HepG2 (cell line): ENCODE measurements around the gene UTP4. TPM values are rescaled to one million over a fixed set of nuclear protein-coding genes. Genes with fewer than 3 reads are reported as not detected.
A peak's percentile ranks its signal among the peaks of the same experiment; 100 is the strongest.

ENCODE experiments used
- ARID5B ChIP-seq: IDR thresholded peaks from 2 replicates; pipeline ENCODE4 v1.4.0; 2020; ENCODE audit warnings: mild to moderate bottlenecking, missing genetic modification reagents
- DNMT3B ChIP-seq: conservative IDR thresholded peaks from 2 replicates; pipeline ENCODE4 v1.6.1; 2016; ENCODE audit warnings: missing biosample characterization, control low read depth
- FOXK2 ChIP-seq: fragments of 450-650 bp; IDR thresholded peaks from 2 replicates; pipeline ENCODE4 v1.6.1; 2016
- JDP2 ChIP-seq: sonication (generic); formaldehyde crosslinking; IDR thresholded peaks from 2 replicates; pipeline ENCODE4 v1.8.1; 2022; ENCODE audit warnings: missing genetic modification reagents, borderline replicate concordance
- JUNB ChIP-seq: sonication (generic); formaldehyde crosslinking; IDR thresholded peaks from 2 replicates; pipeline ENCODE4 v1.8.0; 2022; ENCODE audit warnings: missing genetic modification reagents, mild to moderate bottlenecking, borderline replicate concordance
- MTF2 ChIP-seq: sonication (generic); formaldehyde crosslinking; IDR thresholded peaks from 2 replicates; pipeline ENCODE4 v1.5.0; 2020; ENCODE audit warnings: missing genetic modification reagents, borderline replicate concordance
- MXD3 ChIP-seq: IDR thresholded peaks from 2 replicates; pipeline ENCODE4 v1.6.1; 2016; ENCODE audit warnings: mild to moderate bottlenecking, missing biosample characterization, missing genetic modification reagents
- NBN ChIP-seq: fragments of 450-650 bp; conservative IDR thresholded peaks from 2 replicates; pipeline ENCODE4 v1.6.1; 2017
- NFATC3 ChIP-seq: sonication (generic); formaldehyde crosslinking; IDR thresholded peaks from 2 replicates; pipeline ENCODE4 v1.5.1; 2020; ENCODE audit warnings: mild to moderate bottlenecking, missing genetic modification reagents
- NFKB2 ChIP-seq: sonication (generic); formaldehyde crosslinking; IDR thresholded peaks from 2 replicates; pipeline ENCODE4 v1.4.0; 2020; ENCODE audit warnings: missing genetic modification reagents, borderline replicate concordance
- PPARG ChIP-seq: conservative IDR thresholded peaks from 2 replicates; pipeline ENCODE4 v1.6.1; 2016; ENCODE audit warnings: missing biosample characterization, missing genetic modification reagents
- PRMT3 ChIP-seq: sonication (generic); formaldehyde crosslinking; IDR thresholded peaks from 2 replicates; pipeline ENCODE4 v1.8.1; 2022; ENCODE audit warnings: low read depth, mild to moderate bottlenecking, moderate library complexity, missing genetic modification reagents, borderline replicate concordance
- SMAD3 ChIP-seq: sonication (generic); formaldehyde crosslinking; IDR thresholded peaks from 2 replicates; pipeline ENCODE4 v1.4.0; 2020; ENCODE audit warnings: missing genetic modification reagents
- THYN1 ChIP-seq: sonication (generic); formaldehyde crosslinking; IDR thresholded peaks from 2 replicates; pipeline ENCODE4 v1.8.1; 2023; ENCODE audit warnings: low read depth, mild to moderate bottlenecking, moderate library complexity, missing genetic modification reagents, borderline replicate concordance
- YEATS4 ChIP-seq: sonication (generic); formaldehyde crosslinking; IDR thresholded peaks from 2 replicates; pipeline ENCODE4 v1.4.0; 2020; ENCODE audit warnings: missing genetic modification reagents, borderline replicate concordance
- ZNF20 ChIP-seq: sonication (generic); formaldehyde crosslinking; IDR thresholded peaks from 2 replicates; pipeline ENCODE4 v1.4.0; 2020; ENCODE audit warnings: mild to moderate bottlenecking, moderate library complexity, missing genetic modification reagents
- ZNF251 ChIP-seq: sonication (generic); formaldehyde crosslinking; IDR thresholded peaks from 2 replicates; pipeline ENCODE4 v1.9.0; 2021; ENCODE audit warnings: mild to moderate bottlenecking, missing genetic modification reagents
- ZNF329 ChIP-seq: sonication (generic); formaldehyde crosslinking; IDR thresholded peaks from 2 replicates; pipeline ENCODE4 v1.9.0; 2021; ENCODE audit warnings: low read depth, mild to moderate bottlenecking, missing genetic modification reagents
- ZNF331 ChIP-seq: sonication (generic); formaldehyde crosslinking; IDR thresholded peaks from 2 replicates; pipeline ENCODE4 v1.4.0; 2020; ENCODE audit warnings: missing genetic modification reagents
- ZNF33A ChIP-seq: sonication (generic); formaldehyde crosslinking; IDR thresholded peaks from 2 replicates; pipeline ENCODE4 v1.5.1; 2020; ENCODE audit warnings: missing genetic modification reagents, mild to moderate bottlenecking, moderate library complexity, borderline replicate concordance
- ZNF383 ChIP-seq: sonication (generic); formaldehyde crosslinking; IDR thresholded peaks from 2 replicates; pipeline ENCODE4 v1.4.0; 2020; ENCODE audit warnings: missing genetic modification reagents, mild to moderate bottlenecking, borderline replicate concordance
- ZNF543 ChIP-seq: sonication (generic); formaldehyde crosslinking; IDR thresholded peaks from 2 replicates; pipeline ENCODE4 v1.4.0; 2020; ENCODE audit warnings: mild to moderate bottlenecking, missing genetic modification reagents
- ZNF550 ChIP-seq: sonication (generic); formaldehyde crosslinking; IDR thresholded peaks from 2 replicates; pipeline ENCODE4 v1.4.0; 2020; ENCODE audit warnings: mild to moderate bottlenecking, missing genetic modification reagents, borderline replicate concordance
- ZNF605 ChIP-seq: sonication (generic); formaldehyde crosslinking; IDR thresholded peaks from 2 replicates; pipeline ENCODE4 v1.8.0; 2022; ENCODE audit warnings: mild to moderate bottlenecking, missing genetic modification reagents
- ZNF704 ChIP-seq: sonication (generic); formaldehyde crosslinking; IDR thresholded peaks from 2 replicates; pipeline ENCODE4 v1.8.1; 2023; ENCODE audit warnings: mild to moderate bottlenecking, inconsistent platforms, moderate library complexity, missing genetic modification reagents, borderline replicate concordance
- ZSCAN12 ChIP-seq: sonication (generic); formaldehyde crosslinking; IDR thresholded peaks from 2 replicates; pipeline ENCODE4 v1.9.0; 2021; ENCODE audit warnings: mild to moderate bottlenecking, missing genetic modification reagents
- ZSCAN21 ChIP-seq: sonication (generic); formaldehyde crosslinking; IDR thresholded peaks from 2 replicates; pipeline ENCODE4 v1.8.0; 2022; ENCODE audit warnings: mild to moderate bottlenecking, missing genetic modification reagents, moderate library complexity, borderline replicate concordance
- polyA plus RNA-seq, 8 experiments: library from polyadenylated mRNA; depleted of rRNA in 3 of 8; stranded (reverse) in 7 of 8; unstranded in 1 of 8; fragments of >200 nt; fragmentation: Illumina TruSeq in 4 of 8; extraction: Trizol in 4 of 8; gene quantifications; 2 replicates each; pipeline versions ENCODE4 v1.2.1 to v1.2.3, GENCODE V29; 2011 to 2016; ENCODE audit warnings: low read depth in 4 of 8, missing spikeins in 1 of 8, mixed read lengths in 1 of 8; ENCODE audit not compliant: insufficient read depth in 1 of 8
- total RNA-seq, 5 experiments: library from RNA; depleted of rRNA; stranded (reverse); fragments of >200 nt; fragmentation: Illumina TruSeq; extraction: Trizol; gene quantifications; 2 replicates each; pipeline ENCODE4 v1.2.3, GENCODE V29; 2016; ENCODE audit warnings: low read depth in 1 of 5

The UTP4 gene
- total and polyA plus RNA-seq, 2 of the 13 experiments (the other 11 are each of a cell fraction or from before 2014, with no cell fraction given), result 30.0 to 85.8 TPM

GRCh38 chr16:69187446-69188235, 55.2 kb downstream of the UTP4 start (continued):
- TF ChIP-seq PRMT3 (CRISPR knock-in tag), result no peak
- no peak for TF ChIP-seq ZNF704 (CRISPR knock-in tag)
- TF ChIP-seq ZSCAN21 (CRISPR knock-in tag), result no peak
- TF ChIP-seq PPARG (CRISPR knock-in tag), result no peak
- no peak for TF ChIP-seq YEATS4 (CRISPR knock-in tag)
- no peak for TF ChIP-seq ZNF251 (CRISPR knock-in tag)
- TF ChIP-seq DNMT3B (CRISPR knock-in tag), result no peak
- no peak for TF ChIP-seq ZNF20 (CRISPR knock-in tag)
- no peak for TF ChIP-seq ZSCAN12 (CRISPR knock-in tag)
- peak; percentile 52; the same call in 1 of the 2 replicates for TF ChIP-seq ZNF605 (CRISPR knock-in tag)
- TF ChIP-seq NFKB2 (CRISPR knock-in tag), result no peak; the same call in 1 of the 2 replicates
- TF ChIP-seq FOXK2, result no peak
- no peak for TF ChIP-seq ZNF383
- no peak for TF ChIP-seq ZNF543 (CRISPR knock-in tag)
- TF ChIP-seq THYN1, result no peak
- no peak for TF ChIP-seq ZNF331 (CRISPR knock-in tag)
- TF ChIP-seq MTF2 (CRISPR knock-in tag), result peak; percentile 24; the same call in 1 of the 2 replicates
- no peak for TF ChIP-seq JDP2 (CRISPR knock-in tag)
- TF ChIP-seq ZNF33A (CRISPR knock-in tag), result no peak
- no peak for TF ChIP-seq ZNF329 (CRISPR knock-in tag)
- TF ChIP-seq SMAD3, result no peak
- TF ChIP-seq ZNF550 (CRISPR knock-in tag), result no peak
- no peak for TF ChIP-seq NFATC3 (CRISPR knock-in tag)
- 0 out of 2 replicates have a peak, but pooled peaks have one; percentile 7 for TF ChIP-seq MXD3 (CRISPR knock-in tag)
- TF ChIP-seq NBN, result no peak
- no peak for TF ChIP-seq JUNB (CRISPR knock-in tag)
- TF ChIP-seq ARID5B (CRISPR knock-in tag), result no peak
